DND-41 (cell line): ENCODE data around the gene NOL9.

Source experiments
- EZH2 ChIP-seq: IDR thresholded peaks from 3 replicates; pipeline ENCODE4 v1.6.1; 2012; ENCODE audit warnings: borderline replicate concordance, low read depth, mild to moderate bottlenecking, moderate library complexity, low read length, inconsistent platforms; ENCODE audit not compliant: severe bottlenecking
- TF ChIP-seq, protein P1 (sequence below): IDR thresholded peaks from 2 replicates; pipeline ENCODE4 v1.5.1; 2012; ENCODE audit warnings: borderline replicate concordance, low read length, moderate library complexity, mild to moderate bottlenecking; ENCODE audit not compliant: poor library complexity, severe bottlenecking; ENCODE audit errors: extremely low read depth

GRCh38 chr1:6602669-6603237 lies 48.4 kb upstream of the NOL9 start, which contains the start of gene KLHL21:
- TF ChIP-seq, protein P1, sequence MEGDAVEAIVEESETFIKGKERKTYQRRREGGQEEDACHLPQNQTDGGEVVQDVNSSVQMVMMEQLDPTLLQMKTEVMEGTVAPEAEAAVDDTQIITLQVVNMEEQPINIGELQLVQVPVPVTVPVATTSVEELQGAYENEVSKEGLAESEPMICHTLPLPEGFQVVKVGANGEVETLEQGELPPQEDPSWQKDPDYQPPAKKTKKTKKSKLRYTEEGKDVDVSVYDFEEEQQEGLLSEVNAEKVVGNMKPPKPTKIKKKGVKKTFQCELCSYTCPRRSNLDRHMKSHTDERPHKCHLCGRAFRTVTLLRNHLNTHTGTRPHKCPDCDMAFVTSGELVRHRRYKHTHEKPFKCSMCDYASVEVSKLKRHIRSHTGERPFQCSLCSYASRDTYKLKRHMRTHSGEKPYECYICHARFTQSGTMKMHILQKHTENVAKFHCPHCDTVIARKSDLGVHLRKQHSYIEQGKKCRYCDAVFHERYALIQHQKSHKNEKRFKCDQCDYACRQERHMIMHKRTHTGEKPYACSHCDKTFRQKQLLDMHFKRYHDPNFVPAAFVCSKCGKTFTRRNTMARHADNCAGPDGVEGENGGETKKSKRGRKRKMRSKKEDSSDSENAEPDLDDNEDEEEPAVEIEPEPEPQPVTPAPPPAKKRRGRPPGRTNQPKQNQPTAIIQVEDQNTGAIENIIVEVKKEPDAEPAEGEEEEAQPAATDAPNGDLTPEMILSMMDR, result no peak
- no peak for TF ChIP-seq EZH2
